CD4-positive, CD25-positive, alpha-beta regulatory T cell (primary cell): Measurements from ENCODE around the gene UBE2U. TPM values are rescaled to one million over a fixed set of nuclear protein-coding genes. Genes with fewer than 3 reads are reported as not detected.

Source experiments
- ATAC-seq, 2 donors: fragments of 150-1000 bp; cut with Tn5 transposase; one replicate each; pipeline ENCODE4 v1.10.0; 2021; ENCODE audit warnings: low read depth in 2 of 2, moderate number of reproducible peaks in 2 of 2, moderate library complexity in 1 of 2
- DNase-seq, 3 donors: peaks; one replicate each; pipeline versions ENCODE4 v3.0.0 to v3.0.0-alpha.2; 2012 to 2022; ENCODE audit warnings: mixed read lengths in 1 of 3
- H3K27ac ChIP-seq: one replicate; pipeline ENCODE4 v1.7.0; 2013; ENCODE audit warnings: mild to moderate bottlenecking, low read length; ENCODE audit not compliant: insufficient read depth, poor library complexity, severe bottlenecking
- H3K27me3 ChIP-seq: one replicate; pipeline ENCODE4 v1.7.0; 2013; ENCODE audit warnings: low read length; ENCODE audit not compliant: control insufficient read depth, insufficient read depth
- H3K36me3 ChIP-seq: one replicate; pipeline ENCODE4 v1.7.0; 2013; ENCODE audit warnings: mild to moderate bottlenecking, low read length, moderate library complexity; ENCODE audit not compliant: control insufficient read depth, insufficient read depth
- H3K4me1 ChIP-seq: 2 replicates; pipeline ENCODE4 v1.7.0; 2013; ENCODE audit warnings: mild to moderate bottlenecking, low read length; ENCODE audit not compliant: insufficient read depth, control insufficient read depth, poor library complexity, severe bottlenecking
- H3K4me3 ChIP-seq: one replicate; pipeline ENCODE4 v1.7.0; 2013; ENCODE audit warnings: low read depth, mild to moderate bottlenecking, low read length, moderate library complexity
- H3K9me3 ChIP-seq, 2 experiments: 1 replicate in 1 of 2; 2 replicates in 1 of 2; pipeline ENCODE4 v1.7.0; 2013; ENCODE audit warnings: low read length in 2 of 2, mild to moderate bottlenecking in 1 of 2, moderate library complexity in 1 of 2; ENCODE audit not compliant: control insufficient read depth in 2 of 2
- H3K27ac Mint-ChIP-seq, 3 donors: one replicate each; pipeline ENCODE4 v1.8.0; 2020 to 2022; ENCODE audit warnings: mild to moderate bottlenecking in 3 of 3, mixed read lengths in 3 of 3, moderate library complexity in 2 of 3
- H3K27me3 Mint-ChIP-seq: one replicate; pipeline ENCODE4 v1.8.0; 2022; ENCODE audit warnings: mild to moderate bottlenecking, mixed read lengths
- H3K36me3 Mint-ChIP-seq: one replicate; pipeline ENCODE4 v1.8.0; 2020; ENCODE audit warnings: mixed read lengths
- H3K4me1 Mint-ChIP-seq, 4 donors: one replicate each; pipeline ENCODE4 v1.8.0; 2020 to 2022; ENCODE audit warnings: mixed read lengths in 4 of 4, mild to moderate bottlenecking in 1 of 4
- H3K4me3 Mint-ChIP-seq, 4 donors: one replicate each; pipeline ENCODE4 v1.8.0; 2020 to 2022; ENCODE audit warnings: mild to moderate bottlenecking in 4 of 4, mixed read lengths in 4 of 4, moderate library complexity in 3 of 4
- H3K9me3 Mint-ChIP-seq, 7 donors: one replicate each; pipeline ENCODE4 v1.8.0; 2020 to 2022; ENCODE audit warnings: mixed read lengths in 7 of 7, mild to moderate bottlenecking in 3 of 7, moderate library complexity in 2 of 7
- polyA plus RNA-seq, 4 donors: library from polyadenylated mRNA; unstranded; fragments of 300-500 nt; fragmentation: Illumina TruSeq; gene quantifications; one replicate each; pipeline ENCODE4 v1.2.3, GENCODE V29; 2021
- total RNA-seq: library from RNA; stranded (reverse); gene quantifications from one replicate; pipeline ENCODE4 v1.2.3, GENCODE V29; 2022

The UBE2U gene
- total and polyA plus RNA-seq, 5 donors from 2014 or later: not detected

DNA sequence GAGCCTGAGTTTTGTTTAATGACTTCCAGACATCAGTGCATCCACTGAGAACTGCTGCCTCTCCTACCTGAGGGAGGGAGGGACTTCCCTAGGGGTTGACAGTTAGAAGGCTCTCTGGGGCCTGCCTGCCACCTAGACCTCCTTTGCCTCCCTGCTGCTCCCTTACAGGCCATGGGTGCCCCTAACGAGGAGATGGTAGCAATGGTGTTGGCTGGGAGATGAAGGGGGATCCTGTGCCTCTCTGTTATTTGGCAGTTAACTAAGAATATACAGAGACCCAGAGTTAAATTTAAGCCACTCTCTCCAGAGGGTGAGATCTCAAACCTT, 66.1 kb downstream of the UBE2U start:
- DNase-seq: no peak
- H3K4me3 ChIP-seq: no peak overlapping the region
- H3K4me1 ChIP-seq: no peaks in the 10 kb centered on the region
- peaks cover 18% of the 10 kb centered on the region for H3K27me3 Mint-ChIP-seq
- no peaks in the 10 kb centered on the region for H3K4me1 Mint-ChIP-seq
- H3K27ac ChIP-seq: no peak overlapping the region
- no peak for ATAC-seq
- no peak overlapping the region for H3K27ac Mint-ChIP-seq
- H3K9me3 Mint-ChIP-seq: peaks cover 0 to 7% (median 0%) of the 10 kb centered on the region in 7 donors
- no peaks in the 10 kb centered on the region for H3K36me3 ChIP-seq
- no peaks in the 10 kb centered on the region for H3K36me3 Mint-ChIP-seq
- H3K27me3 ChIP-seq: peaks cover 3% of the 10 kb centered on the region
- no peak overlapping the region for H3K4me3 Mint-ChIP-seq
- no peaks in the 10 kb centered on the region for H3K9me3 ChIP-seq

DNA sequence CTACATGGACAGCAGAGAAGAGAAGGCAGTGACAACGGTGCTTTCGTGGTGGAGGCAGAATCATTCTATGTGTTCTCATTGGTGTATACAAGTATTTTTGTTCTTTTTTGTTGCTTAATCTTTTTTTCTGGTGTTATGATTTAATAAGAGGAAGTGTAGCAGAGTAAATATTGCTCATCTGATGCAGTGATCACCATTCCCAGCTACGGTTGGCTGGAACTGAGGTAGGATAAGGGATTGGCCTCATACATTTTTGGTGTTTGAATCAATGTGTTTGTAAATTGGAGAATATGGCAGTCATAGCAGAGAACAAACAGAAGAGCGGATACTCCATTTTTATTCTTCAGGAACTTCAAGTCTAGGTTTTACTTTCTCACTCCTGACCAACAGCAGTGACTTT, 76.6 kb downstream of the UBE2U start:
- no peaks in the 10 kb centered on the region for H3K9me3 Mint-ChIP-seq

DNA sequence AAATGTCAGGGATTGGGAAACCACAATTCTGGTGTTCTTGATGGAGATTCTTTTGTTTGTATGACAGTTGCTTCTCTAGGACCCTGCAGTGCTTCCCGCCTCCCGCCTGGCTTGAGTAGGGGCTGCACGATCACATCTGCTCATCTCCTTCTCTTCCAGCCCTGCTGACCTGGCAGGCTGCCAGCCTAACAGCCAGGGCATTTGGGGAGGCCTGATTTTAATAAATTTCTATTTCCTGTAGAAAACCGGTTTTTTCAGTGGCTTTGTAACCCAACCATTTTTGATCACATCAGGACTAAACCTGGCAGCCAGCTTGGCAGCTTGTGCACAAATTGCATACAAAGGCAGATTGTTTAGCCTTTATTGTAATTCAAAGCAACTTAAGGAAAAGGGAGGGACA, 78.9 kb downstream of the UBE2U start:
- Histone ChIP-seq H3K9me3 (no peaks in the 10 kb centered on the region), H3K4me3 (no peak overlapping the region), H3K36me3 (no peaks in the 10 kb centered on the region), H3K27ac (no peak overlapping the region), H3K4me1 (no peaks in the 10 kb centered on the region), H3K27me3 (no peaks in the 10 kb centered on the region)
- Mint-ChIP-seq H3K36me3 (no peaks in the 10 kb centered on the region), H3K27me3 (no peaks in the 10 kb centered on the region), H3K27ac (no peak overlapping the region), H3K4me1 (peaks cover 0 to 1% (median 0%) of the 10 kb centered on the region in 4 donors), H3K9me3 (no peaks in the 10 kb centered on the region), H3K4me3 (no peak overlapping the region)
- no peak for DNase-seq
- ATAC-seq: no peak

More for the DNA sequence above, 76.6 kb downstream of the UBE2U start:
- no peak overlapping the region for H3K27ac Mint-ChIP-seq
- DNase-seq (no peak), ATAC-seq (no peak)
- no peaks in the 10 kb centered on the region for H3K4me1 Mint-ChIP-seq
- Histone ChIP-seq H3K36me3 (no peaks in the 10 kb centered on the region), H3K9me3 (no peaks in the 10 kb centered on the region), H3K27me3 (no peaks in the 10 kb centered on the region), H3K27ac (no peak overlapping the region), H3K4me3 (no peak overlapping the region), H3K4me1 (no peaks in the 10 kb centered on the region)
- H3K27me3 Mint-ChIP-seq: no peaks in the 10 kb centered on the region
- no peak overlapping the region for H3K4me3 Mint-ChIP-seq
- no peaks in the 10 kb centered on the region for H3K36me3 Mint-ChIP-seq

DNA sequence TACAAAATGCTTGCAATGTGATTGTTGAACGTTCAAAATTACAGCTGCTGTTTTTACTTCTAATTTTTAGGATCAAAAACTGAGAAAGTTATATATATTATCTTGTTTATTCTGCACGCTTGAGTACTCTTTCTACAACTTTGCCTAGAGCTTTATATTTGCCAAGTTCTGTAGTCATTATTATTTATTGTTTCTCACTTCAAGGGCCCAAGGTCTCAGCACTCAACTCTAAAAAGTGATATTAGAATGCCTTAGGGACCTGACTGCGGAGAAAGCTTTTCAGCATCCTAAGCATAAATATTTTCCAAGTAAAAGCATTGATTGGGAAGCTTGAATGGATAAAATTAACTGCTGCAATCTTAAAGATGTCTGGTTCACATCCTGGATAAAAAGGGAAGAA, 83.6 kb downstream of the UBE2U start:
- Mint-ChIP-seq H3K4me3 (no peak overlapping the region), H3K4me1 (peaks cover 0 to 1% (median 0%) of the 10 kb centered on the region in 4 donors), H3K27ac (no peak overlapping the region)

DNA sequence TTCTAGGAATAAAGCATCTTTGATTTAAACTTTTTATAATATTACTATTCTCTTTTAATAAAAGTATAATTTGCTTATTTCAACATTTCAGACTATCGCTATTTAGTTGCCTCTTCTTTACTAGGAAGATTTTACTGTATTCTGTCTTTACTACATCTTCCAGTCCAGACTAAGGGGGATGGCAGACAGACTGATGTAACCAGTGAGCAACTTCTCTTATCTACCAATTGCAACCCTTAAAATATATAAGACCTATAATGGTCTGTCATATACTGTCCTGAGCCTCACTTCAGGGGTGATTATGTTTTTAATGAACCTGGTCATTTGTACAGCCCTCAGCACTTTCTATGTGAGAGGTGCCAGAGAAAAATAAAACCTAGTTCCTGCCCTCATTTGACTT, 87.0 kb downstream of the UBE2U start:
- Mint-ChIP-seq H3K36me3 (no peaks in the 10 kb centered on the region), H3K9me3 (peaks cover 0 to 3% (median 0%) of the 10 kb centered on the region in 7 donors), H3K27ac (no peak overlapping the region), H3K4me3 (no peak overlapping the region), H3K27me3 (peaks cover 5% of the 10 kb centered on the region), H3K4me1 (peaks cover 0 to 1% (median 0%) of the 10 kb centered on the region in 4 donors)
- Histone ChIP-seq H3K9me3 (no peaks in the 10 kb centered on the region), H3K4me1 (no peaks in the 10 kb centered on the region), H3K4me3 (no peak overlapping the region), H3K27ac (no peak overlapping the region), H3K27me3 (peaks cover 2% of the 10 kb centered on the region), H3K36me3 (no peaks in the 10 kb centered on the region)
- DNase-seq (no peak), ATAC-seq (no peak)

More for the DNA sequence above, 83.6 kb downstream of the UBE2U start:
- H3K4me3 ChIP-seq: no peak overlapping the region
- no peaks in the 10 kb centered on the region for H3K9me3 ChIP-seq
- H3K4me1 ChIP-seq: no peaks in the 10 kb centered on the region
- DNase-seq (no peak), ATAC-seq (no peak)
- no peaks in the 10 kb centered on the region for H3K36me3 Mint-ChIP-seq
- no peaks in the 10 kb centered on the region for H3K36me3 ChIP-seq
- H3K27me3 ChIP-seq: peaks cover 2% of the 10 kb centered on the region
- H3K9me3 Mint-ChIP-seq: no peaks in the 10 kb centered on the region
- H3K27me3 Mint-ChIP-seq: peaks cover 5% of the 10 kb centered on the region
- H3K27ac ChIP-seq: no peak overlapping the region

DNA sequence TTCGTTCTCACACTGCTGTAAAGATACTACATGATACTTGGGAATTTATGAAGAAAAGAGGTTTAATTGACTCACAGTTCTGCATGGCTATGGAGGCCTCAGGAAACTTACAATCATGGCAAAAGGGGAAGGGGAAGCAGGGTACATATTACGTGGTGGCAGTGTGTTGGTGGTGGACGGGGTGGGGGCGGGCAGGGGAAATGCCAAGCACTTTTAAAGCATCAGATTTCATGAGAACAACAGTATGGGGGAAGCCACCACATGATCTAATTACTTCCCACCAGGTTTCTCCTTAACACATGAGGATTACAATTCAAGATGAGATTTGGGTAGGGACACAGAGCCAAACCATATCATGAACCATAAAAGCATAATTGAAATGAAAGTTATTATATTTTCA, 88.5 kb downstream of the UBE2U start:
- Mint-ChIP-seq H3K27me3 (peaks cover 12% of the 10 kb centered on the region), H3K4me3 (no peak overlapping the region), H3K36me3 (no peaks in the 10 kb centered on the region), H3K4me1 (no peaks in the 10 kb centered on the region), H3K27ac (no peak overlapping the region), H3K9me3 (peaks cover 0 to 3% (median 0%) of the 10 kb centered on the region in 7 donors)
- no peak for ATAC-seq
- H3K4me3 ChIP-seq: no peak overlapping the region
- H3K27me3 ChIP-seq: peaks cover 2% of the 10 kb centered on the region
- H3K9me3 ChIP-seq: no peaks in the 10 kb centered on the region
- no peak for DNase-seq
- no peaks in the 10 kb centered on the region for H3K36me3 ChIP-seq
- no peaks in the 10 kb centered on the region for H3K4me1 ChIP-seq
- H3K27ac ChIP-seq: no peak overlapping the region

DNA sequence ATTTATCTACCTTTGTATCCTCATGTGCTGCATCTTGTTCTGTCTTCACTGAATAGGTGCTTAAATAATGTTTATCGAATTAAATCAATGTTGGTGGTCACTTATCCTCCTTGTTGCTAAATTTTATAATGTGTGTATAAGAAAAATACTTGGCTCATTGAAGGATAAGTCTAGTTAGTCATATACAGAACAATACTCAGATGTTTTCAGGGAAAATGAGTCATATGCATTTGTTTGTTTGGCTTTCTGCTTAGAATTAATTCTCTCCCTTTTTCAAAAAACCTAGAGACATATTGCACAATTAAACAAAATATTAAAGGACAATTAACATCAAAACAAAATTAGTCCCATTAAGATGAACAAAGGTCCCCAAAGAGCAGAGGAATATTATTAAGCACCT, 89.0 kb downstream of the UBE2U start:
- H3K4me1 ChIP-seq: no peaks in the 10 kb centered on the region
- H3K9me3 ChIP-seq: no peaks in the 10 kb centered on the region
- no peak overlapping the region for H3K4me3 Mint-ChIP-seq
- no peak overlapping the region for H3K27ac Mint-ChIP-seq
- no peaks in the 10 kb centered on the region for H3K4me1 Mint-ChIP-seq
- no peak overlapping the region for H3K4me3 ChIP-seq
- H3K9me3 Mint-ChIP-seq: peaks cover 0 to 3% (median 0%) of the 10 kb centered on the region in 7 donors
- H3K36me3 Mint-ChIP-seq: no peaks in the 10 kb centered on the region
- no peaks in the 10 kb centered on the region for H3K36me3 ChIP-seq
- H3K27me3 ChIP-seq: peaks cover 2% of the 10 kb centered on the region
- H3K27ac ChIP-seq: no peak overlapping the region
- no peak for DNase-seq
- H3K27me3 Mint-ChIP-seq: peaks cover 12% of the 10 kb centered on the region
- no peak for ATAC-seq

DNA sequence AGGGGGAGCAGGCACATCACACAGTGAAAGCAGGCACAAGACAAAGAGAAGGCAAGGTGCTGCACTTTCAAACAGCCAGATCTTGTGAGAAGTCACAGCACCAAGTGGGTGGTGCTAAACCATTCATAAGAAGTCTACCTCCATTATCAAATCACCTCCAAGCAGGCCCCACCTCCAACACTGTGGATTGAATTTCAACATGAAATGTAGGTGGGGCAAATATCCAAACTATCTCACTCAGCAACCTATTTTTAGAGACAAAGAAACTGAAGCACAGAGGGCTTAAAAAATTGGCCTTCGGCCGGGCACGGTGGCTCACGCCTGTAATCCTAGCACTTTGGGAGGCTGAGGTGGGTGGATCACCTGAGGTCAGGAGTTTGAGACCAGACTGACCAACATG, 90.4 kb downstream of the UBE2U start:
- H3K27me3 Mint-ChIP-seq: peaks cover 18% of the 10 kb centered on the region

More for the DNA sequence above, 90.4 kb downstream of the UBE2U start:
- no peak overlapping the region for H3K27ac ChIP-seq
- ATAC-seq (no peak), DNase-seq (no peak)
- H3K36me3 ChIP-seq: no peaks in the 10 kb centered on the region
- peaks cover 0 to 3% (median 0%) of the 10 kb centered on the region in 7 donors for H3K9me3 Mint-ChIP-seq
- no peak overlapping the region for H3K27ac Mint-ChIP-seq
- H3K4me1 Mint-ChIP-seq: no peaks in the 10 kb centered on the region
- H3K4me3 ChIP-seq: no peak overlapping the region
- peaks cover 2% of the 10 kb centered on the region for H3K27me3 ChIP-seq
- no peaks in the 10 kb centered on the region for H3K4me1 ChIP-seq
- H3K36me3 Mint-ChIP-seq: no peaks in the 10 kb centered on the region
- no peak overlapping the region for H3K4me3 Mint-ChIP-seq
- H3K9me3 ChIP-seq: no peaks in the 10 kb centered on the region
